Muscle of leg (tissue), 11 donors: ENCODE results near the gene ARL16. TPM values are rescaled to one million over a fixed set of nuclear protein-coding genes. Genes with fewer than 3 reads are reported as not detected.

ENCODE experiments used
- DNase-seq: peaks from one replicate; pipeline ENCODE4 v3.0.0; 2013
- H3K27ac ChIP-seq: one replicate; pipeline ENCODE4 v1.5.1; 2013; ENCODE audit warnings: mild to moderate bottlenecking, low read length, control low read depth
- H3K27me3 ChIP-seq: one replicate; pipeline ENCODE4 v1.6.1; 2013; ENCODE audit warnings: low read length; ENCODE audit not compliant: control insufficient read depth, insufficient read depth
- H3K36me3 ChIP-seq: one replicate; pipeline ENCODE4 v1.6.1; 2013; ENCODE audit warnings: low read length; ENCODE audit not compliant: control insufficient read depth, insufficient read depth
- H3K4me1 ChIP-seq: one replicate; pipeline ENCODE4 v1.6.1; 2013; ENCODE audit warnings: low read length; ENCODE audit not compliant: control insufficient read depth, insufficient read depth
- H3K4me3 ChIP-seq: one replicate; pipeline ENCODE4 v1.5.1; 2013; ENCODE audit warnings: low read length, control low read depth
- H3K9me3 ChIP-seq: replicated peaks from 2 replicates; pipeline ENCODE4 v1.6.1; 2013; ENCODE audit warnings: low read depth, low read length; ENCODE audit not compliant: control insufficient read depth
- WGBS: methylation state at CpG from one replicate; pipeline ENCODE4 v1.1.5; 2013; ENCODE audit warnings: missing lambda C conversion rate; ENCODE audit not compliant: insufficient coverage; 5-methylcytosine and 5-hydroxymethylcytosine counted together
- polyA plus RNA-seq, 8 donors: library from polyadenylated mRNA; unstranded; fragments of 120-200 nt; gene quantifications; one replicate each; pipeline versions ENCODE4 v1.2.1 to v1.2.3, GENCODE V29; 2013; ENCODE audit warnings: inconsistent platforms in 1 of 8, low replicate concordance in 1 of 8; ENCODE audit not compliant: insufficient read length in 8 of 8, insufficient read depth in 1 of 8
- total RNA-seq: library from RNA; stranded (reverse); fragments of 120-200 nt; gene quantifications from one replicate; pipeline ENCODE4 v1.2.4, GENCODE V29; 2013

ARL16 gene
- total and polyA plus RNA-seq, 9 donors, result 25.1 to 36.8 (median 31.2) TPM

DNA sequence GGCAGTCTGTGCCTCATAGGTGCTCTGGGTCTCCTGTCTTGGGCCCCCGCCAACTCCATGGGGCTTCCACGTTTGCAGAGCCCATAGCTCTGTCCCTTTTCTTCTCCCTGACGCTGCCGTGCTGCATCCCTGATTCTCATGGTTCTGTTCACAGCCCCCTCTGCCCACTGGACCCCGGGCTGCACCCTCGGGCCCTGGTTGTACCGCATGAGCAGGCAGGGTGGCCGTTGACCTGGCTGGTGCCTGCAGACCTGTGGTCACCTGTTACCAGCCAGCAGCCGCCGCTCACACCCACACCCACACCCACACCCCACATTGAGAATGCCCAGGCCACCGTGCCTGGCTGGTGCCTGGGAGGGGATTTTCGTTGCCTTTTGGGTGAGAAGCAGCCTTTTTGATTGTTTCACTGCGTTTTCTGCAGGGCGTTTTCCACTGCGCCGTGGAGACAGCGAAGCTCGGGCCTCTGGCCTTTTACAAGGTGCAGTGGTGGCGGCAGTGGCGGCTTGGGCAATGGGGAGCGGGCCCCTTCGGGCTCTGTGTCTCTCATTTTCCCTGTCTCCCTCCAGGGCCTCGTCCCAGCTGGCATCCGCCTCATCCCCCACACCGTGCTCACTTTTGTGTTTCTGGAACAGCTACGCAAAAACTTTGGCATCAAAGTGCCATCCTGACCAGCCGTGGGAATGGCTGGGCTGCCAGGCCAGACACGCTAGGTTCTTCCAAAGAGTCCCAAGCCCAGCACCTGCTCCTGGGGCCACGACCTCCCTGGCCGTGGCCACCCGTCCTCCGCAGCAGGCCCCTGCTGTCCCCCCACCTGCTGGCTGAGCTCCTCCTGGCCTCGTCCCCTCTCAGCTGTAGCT, 36.0 kb upstream of the ARL16 start:
- Histone ChIP-seq H3K27me3 (peaks cover 5% of the 10 kb centered on the region), H3K36me3 (peaks cover 2% of the 10 kb centered on the region), H3K4me1 (peaks cover 7% of the 10 kb centered on the region), H3K27ac (no peak overlapping the region), H3K4me3 (no peak overlapping the region), H3K9me3 (no peaks in the 10 kb centered on the region)
- 85% methylated on average over 27 of the region's 33 CpGs for WGBS
- no peak for DNase-seq

DNA sequence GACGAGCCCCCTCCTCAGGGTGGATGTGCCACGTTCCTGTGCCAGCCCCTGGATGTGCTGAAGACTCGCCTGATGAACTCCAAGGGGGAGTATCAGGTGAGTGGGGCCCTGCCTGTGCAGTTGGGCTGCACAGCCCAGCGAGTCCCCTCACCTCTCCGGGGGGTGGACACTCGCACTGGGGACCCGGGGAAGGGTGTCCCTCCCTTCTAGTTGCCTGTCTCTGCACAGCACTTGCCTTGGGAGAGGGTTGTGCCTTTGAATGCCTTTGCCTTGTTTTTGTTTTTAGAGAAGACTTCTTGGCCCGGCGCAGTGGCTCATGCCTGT, 34.1 kb upstream of the ARL16 start:
- Histone ChIP-seq H3K4me3 (no peak overlapping the region), H3K27me3 (no peaks in the 10 kb centered on the region), H3K9me3 (no peaks in the 10 kb centered on the region), H3K36me3 (peaks cover 2% of the 10 kb centered on the region), H3K4me1 (peaks cover 21% of the 10 kb centered on the region), H3K27ac (no peak overlapping the region)
- 94% methylated on average over 6 of the region's 9 CpGs for WGBS
- no peak for DNase-seq

DNA sequence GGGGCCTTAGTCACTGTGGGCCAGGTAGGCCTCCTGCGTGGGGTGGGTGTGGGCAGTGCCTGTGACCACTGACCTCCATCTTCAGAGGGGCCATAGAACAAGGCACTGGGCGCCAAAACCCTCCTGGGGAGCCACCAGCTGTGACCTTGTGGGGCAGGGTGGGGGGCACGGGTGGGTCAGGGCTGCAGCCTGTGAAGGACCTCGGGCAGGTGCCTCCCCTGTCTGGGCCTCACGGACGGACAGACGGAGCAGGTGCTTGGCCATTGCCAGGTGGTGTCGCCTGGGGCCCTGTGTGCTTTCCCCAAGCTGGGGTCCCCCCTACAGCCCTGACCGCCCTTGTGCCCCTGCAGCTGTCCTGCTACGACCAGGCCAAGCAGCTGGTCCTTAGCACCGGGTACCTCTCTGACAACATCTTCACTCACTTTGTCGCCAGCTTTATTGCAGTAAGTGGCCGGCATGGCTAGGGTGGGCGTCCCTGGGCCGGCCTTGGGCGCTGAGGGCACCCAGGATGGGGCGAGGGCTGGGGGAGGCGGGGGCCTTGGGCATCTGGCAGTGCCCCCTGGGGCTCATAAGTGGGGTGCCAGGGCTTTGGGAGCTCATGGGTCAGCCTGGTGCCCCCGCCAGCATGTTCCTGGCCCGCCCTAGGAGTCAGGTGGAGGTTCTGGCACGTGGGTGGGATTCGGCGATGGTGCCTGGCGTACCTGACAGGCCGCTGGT, 33.6 kb upstream of the ARL16 start:
- H3K4me3 ChIP-seq, result no peak overlapping the region
- DNase-seq, result no peak
- H3K27me3 ChIP-seq, result no peaks in the 10 kb centered on the region
- H3K36me3 ChIP-seq, result peaks cover 2% of the 10 kb centered on the region
- no peaks in the 10 kb centered on the region for H3K9me3 ChIP-seq
- no peak overlapping the region for H3K27ac ChIP-seq
- WGBS, result 95% methylated on average over 23 of the region's 25 CpGs
- H3K4me1 ChIP-seq, result peaks cover 23% of the 10 kb centered on the region

DNA sequence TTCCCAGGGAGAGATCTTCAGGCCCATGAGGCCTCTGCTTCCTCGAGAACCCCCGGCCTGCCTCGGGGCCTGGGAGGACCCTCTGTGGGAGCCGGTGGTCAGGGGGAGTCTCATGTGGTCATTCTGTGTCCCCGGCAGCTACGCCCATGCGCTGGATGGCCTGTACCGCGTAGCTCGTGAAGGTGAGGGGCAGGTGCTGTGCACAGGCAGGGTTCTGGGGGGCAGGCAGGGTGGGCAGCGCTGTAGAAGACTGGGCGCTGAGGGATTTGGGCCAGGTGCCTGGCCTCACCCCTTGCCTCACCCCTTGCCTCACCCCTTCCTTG, 33.0 kb upstream of the ARL16 start:
- 91% methylated on average over 9 of the region's 12 CpGs for WGBS
- Histone ChIP-seq H3K4me3 (no peak overlapping the region), H3K27me3 (no peaks in the 10 kb centered on the region), H3K9me3 (no peaks in the 10 kb centered on the region), H3K36me3 (peaks cover 2% of the 10 kb centered on the region), H3K27ac (no peak overlapping the region), H3K4me1 (peaks cover 22% of the 10 kb centered on the region)
- DNase-seq, result no peak

DNA sequence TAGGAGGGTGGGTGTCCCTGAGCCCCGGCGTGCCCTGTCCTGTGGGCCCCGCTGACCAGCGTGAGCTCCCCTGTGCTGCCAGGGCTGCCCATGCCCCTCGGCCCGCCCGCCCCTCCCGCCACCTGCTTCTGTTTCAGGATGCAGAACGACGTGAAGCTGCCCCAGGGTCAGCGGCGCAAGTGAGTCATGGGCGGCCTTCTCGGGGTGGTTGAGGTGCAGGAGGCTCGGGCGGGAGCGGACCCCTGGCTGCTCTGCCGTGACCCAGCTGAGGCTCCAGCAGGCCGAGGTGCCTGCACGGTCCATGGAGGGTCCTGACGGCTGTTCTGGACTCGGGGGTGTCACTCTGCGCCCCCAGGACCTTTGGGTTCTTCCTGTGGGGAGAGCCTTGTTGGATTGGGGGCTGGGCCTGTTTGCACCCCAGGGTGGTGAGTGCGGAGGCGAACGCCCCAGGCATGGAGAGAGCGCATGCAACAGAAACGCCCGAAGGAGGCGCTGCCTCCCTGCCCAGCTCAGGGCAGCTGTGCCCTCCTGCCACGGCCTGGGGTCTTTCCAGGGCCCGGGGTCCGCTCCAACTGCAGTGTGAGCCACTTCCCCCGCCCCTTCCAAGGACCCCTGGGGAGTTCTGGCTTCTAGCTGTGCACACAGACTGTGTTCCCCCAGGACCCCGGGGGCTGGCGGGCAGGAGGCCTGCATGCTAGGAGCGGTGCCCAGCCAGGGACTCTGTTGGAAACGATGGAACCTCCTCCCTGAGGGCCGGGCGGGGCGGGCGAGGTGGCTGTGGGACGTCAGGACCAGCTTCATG, 32.5 kb upstream of the ARL16 start:
- Histone ChIP-seq H3K4me3 (no peak overlapping the region), H3K27me3 (peaks cover 4% of the 10 kb centered on the region), H3K27ac (no peak overlapping the region), H3K4me1 (peaks cover 27% of the 10 kb centered on the region), H3K36me3 (peaks cover 2% of the 10 kb centered on the region), H3K9me3 (no peaks in the 10 kb centered on the region)
- DNase-seq, result no peak
- WGBS, result 89% methylated on average over 38 of the region's 43 CpGs

DNA sequence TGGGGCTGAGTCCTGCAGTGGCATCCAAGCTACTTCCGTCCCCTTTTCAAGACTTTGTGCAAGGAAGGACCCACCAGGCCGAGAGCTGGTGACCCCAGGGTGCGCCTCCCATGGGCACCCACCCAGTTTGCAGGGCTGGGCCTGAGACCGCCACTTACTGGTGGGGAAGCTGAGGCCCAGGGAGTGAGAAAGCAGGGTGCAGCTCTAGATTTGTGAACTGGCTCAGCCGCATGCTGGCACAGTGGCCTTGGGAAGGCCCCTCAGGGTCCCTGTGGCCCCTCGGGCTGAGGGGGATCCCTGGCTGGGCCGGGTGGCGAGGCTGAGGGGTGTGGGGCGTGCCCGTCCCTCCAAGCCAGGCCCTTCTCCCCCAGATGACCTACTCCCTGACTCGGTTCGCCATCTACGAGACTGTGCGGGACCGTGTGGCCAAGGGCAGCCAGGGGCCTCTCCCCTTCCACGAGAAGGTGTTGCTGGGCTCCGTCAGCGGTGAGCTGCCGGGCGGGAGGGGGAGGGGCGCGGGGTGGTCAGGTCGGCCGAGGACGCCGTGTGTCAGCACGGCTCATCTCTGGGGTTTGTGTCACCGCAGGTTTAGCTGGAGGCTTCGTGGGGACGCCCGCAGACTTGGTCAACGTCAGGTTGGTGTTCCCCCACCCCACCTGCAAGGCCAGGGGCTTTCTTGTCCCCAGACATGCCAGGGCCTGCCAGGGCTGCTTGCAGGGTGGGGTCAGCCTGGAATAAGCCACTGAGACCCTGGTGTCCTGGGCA, 31.7 kb upstream of the ARL16 start:
- H3K27me3 ChIP-seq, result peaks cover 12% of the 10 kb centered on the region
- H3K4me1 ChIP-seq, result peaks cover 35% of the 10 kb centered on the region
- H3K36me3 ChIP-seq, result peaks cover 2% of the 10 kb centered on the region
- H3K4me3 ChIP-seq, result no peak overlapping the region
- H3K9me3 ChIP-seq, result no peaks in the 10 kb centered on the region
- 83% methylated on average over 29 of the region's 32 CpGs for WGBS
- DNase-seq, result no peak
- H3K27ac ChIP-seq, result no peak overlapping the region

DNA sequence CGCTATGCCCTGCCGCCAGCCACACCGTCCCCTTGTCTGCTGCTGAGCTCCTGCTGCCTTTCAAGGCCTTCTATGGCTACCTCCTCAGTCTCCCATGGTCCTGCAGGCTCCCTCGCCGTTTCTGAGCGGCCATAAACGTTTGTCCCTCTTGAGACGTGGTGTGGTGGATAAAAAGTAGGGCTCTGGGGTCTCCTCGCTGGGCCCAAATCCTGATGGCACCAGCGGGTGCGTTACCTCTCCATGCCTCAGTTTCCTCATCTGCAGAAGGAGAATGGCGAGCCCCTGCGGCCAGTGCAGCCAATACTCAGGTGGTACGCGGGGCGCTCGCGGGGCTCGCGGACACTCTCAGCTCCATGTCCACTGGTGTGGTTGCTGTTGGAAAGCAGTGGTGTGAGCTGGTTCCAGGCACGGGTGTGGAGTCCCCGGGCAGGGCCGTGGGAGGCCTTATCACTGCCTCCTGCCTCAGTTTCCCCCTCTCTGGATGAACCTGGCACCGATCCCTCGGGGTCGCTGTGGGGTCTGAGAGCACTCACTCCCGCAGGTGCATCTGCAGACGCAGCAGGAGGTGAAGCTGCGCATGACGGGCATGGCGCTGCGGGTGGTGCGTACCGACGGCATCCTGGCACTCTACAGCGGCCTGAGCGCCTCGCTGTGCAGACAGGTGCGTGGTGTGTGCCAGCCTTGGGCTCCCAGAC, 31.0 kb upstream of the ARL16 start:
- H3K9me3 ChIP-seq, result no peaks in the 10 kb centered on the region
- H3K27ac ChIP-seq, result no peak overlapping the region
- DNase-seq, result no peak
- no peak overlapping the region for H3K4me3 ChIP-seq
- whole genome bisulfite sequencing, result 92% methylated on average over 22 of the region's 39 CpGs
- peaks cover 18% of the 10 kb centered on the region for H3K27me3 ChIP-seq
- peaks cover 2% of the 10 kb centered on the region for H3K36me3 ChIP-seq
- peaks cover 33% of the 10 kb centered on the region for H3K4me1 ChIP-seq

DNA sequence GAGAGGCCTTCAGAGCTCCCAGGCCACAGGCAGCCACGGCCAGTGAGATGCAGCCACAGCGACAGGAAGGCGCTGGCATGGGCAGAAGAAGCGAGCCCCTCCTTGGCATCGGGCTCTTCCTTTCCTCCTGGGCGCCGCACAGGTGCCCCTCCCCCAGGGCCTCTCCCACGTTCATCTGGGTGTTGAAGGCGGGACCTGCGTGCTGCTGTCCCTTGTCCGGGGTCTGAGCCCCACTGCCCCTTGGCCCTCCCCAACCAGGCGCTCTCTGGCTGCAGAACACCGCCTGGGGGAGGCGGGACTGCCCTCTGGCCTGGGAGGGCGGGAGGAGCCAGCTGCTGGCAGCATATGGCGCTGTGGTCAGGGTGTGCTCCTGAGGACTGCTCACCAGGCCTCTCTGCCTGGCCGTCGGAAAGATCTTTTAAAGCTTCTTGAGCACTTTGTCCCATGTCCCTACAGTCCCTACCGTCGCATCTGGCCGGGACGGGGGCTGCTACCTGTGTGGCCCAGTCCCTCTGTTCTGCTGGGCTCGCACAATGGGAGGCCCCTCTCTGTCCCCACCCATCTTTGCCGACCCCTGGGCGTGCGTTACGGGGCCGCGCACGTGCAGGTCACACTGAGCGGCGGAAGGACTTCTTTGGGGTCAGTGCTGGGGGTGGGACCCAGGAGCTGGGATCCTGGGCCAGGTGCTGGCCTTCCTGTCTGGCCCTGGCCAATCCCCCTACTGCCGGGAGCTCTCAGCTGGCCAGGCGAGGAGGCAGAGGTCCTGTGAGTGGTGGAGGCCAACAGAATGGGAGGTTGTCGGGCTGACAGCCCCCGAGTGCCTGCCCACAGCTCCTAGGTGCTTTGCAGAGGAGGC, 30.2 kb upstream of the ARL16 start:
- Histone ChIP-seq H3K9me3 (no peaks in the 10 kb centered on the region), H3K4me3 (no peak overlapping the region), H3K36me3 (peaks cover 2% of the 10 kb centered on the region), H3K27ac (no peak overlapping the region), H3K27me3 (peaks cover 18% of the 10 kb centered on the region), H3K4me1 (peaks cover 33% of the 10 kb centered on the region)
- no peak for DNase-seq
- WGBS, result 43% methylated on average over 22 of the region's 36 CpGs
